Subcutaneous abdominal adipose tissue (tissue), 5 donors: Measurements from ENCODE around the gene KDM4B.
A peak's percentile ranks its signal among the peaks of the same experiment; 100 is the strongest.

Experiments used
- H3K27ac ChIP-seq: one replicate; pipeline ENCODE4 v1.7.0; 2013; ENCODE audit warnings: low read depth, mild to moderate bottlenecking, inconsistent platforms, low read length, moderate library complexity
- H3K27me3 ChIP-seq, 5 donors: one replicate each; pipeline ENCODE4 v1.7.0; 2013; ENCODE audit warnings: low read length in 5 of 5, inconsistent platforms in 1 of 5; ENCODE audit not compliant: control insufficient read depth in 5 of 5, insufficient read depth in 4 of 5
- H3K36me3 ChIP-seq, 5 donors: one replicate each; pipeline ENCODE4 v1.7.0; 2013; ENCODE audit warnings: low read length in 5 of 5; ENCODE audit not compliant: control insufficient read depth in 5 of 5, insufficient read depth in 5 of 5
- H3K4me1 ChIP-seq, 5 donors: one replicate each; pipeline ENCODE4 v1.7.0; 2013; ENCODE audit warnings: low read length in 5 of 5, mild to moderate bottlenecking in 3 of 5, moderate library complexity in 1 of 5; ENCODE audit not compliant: control insufficient read depth in 5 of 5, insufficient read depth in 5 of 5
- H3K4me3 ChIP-seq, 5 donors: one replicate each; pipeline ENCODE4 v1.7.0; 2013; ENCODE audit warnings: low read length in 5 of 5, low read depth in 1 of 5
- H3K9ac ChIP-seq, 5 donors: one replicate each; pipeline ENCODE4 v1.7.0; 2013; ENCODE audit warnings: low read length in 5 of 5, mild to moderate bottlenecking in 4 of 5, moderate library complexity in 3 of 5
- H3K9me3 ChIP-seq, 5 donors: one replicate each; pipeline ENCODE4 v1.7.0; 2013; ENCODE audit warnings: low read length in 5 of 5; ENCODE audit not compliant: control insufficient read depth in 5 of 5
- donor health status: healthy.
- donor health status: healthy.
- donor health status: healthy.
- donor health status: healthy.
- donor health status: healthy.

KDM4B gene

DNA sequence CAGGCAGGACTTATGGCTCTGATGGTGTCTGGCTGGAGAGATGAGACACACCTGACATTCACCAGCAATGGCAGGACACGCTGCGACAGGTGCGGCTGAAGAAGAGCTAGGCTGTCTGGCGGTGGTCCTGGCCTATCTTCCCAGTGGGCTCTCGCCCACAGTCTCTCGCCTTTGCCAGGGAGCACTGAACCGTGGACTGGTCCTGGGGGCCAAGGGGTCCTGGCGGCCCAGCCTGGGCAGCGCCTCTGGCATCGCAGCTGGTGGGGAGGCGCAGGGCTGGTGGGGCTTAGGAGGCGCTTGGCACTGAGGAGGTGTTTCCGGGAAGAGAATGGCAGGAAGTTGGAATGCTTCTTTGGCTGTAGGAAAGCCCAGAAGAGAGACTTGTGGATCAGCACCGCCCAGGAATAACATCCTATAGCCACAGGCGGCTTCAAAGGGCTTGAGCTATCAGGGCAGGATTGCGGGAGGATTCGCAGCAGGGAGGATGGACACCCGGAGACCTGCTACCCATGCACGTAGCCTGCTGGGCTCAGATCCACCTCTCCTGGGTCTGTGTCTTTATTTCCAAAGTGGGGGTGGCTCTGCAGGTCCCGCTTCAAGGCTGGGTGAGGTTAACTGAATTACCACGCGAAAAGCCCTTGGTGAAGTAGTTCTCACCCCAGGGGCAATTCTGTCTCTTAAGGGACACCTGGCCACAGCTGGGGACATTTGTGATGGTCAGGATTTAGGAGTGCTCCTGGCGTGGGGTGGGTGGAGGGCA, 14.6 kb downstream of the KDM4B start:
- no peak overlapping the region for H3K27ac ChIP-seq
- H3K36me3 ChIP-seq, result peaks cover 0 to 9% (median 3%) of the 10 kb centered on the region in 5 donors
- peaks cover 4 to 47% (median 30%) of the 10 kb centered on the region in 5 donors for H3K4me1 ChIP-seq
- H3K27me3 ChIP-seq, result no peaks in the 10 kb centered on the region
- no peaks in the 10 kb centered on the region for H3K9me3 ChIP-seq
- no peak overlapping the region for H3K4me3 ChIP-seq
- no peak overlapping the region for H3K9ac ChIP-seq

DNA sequence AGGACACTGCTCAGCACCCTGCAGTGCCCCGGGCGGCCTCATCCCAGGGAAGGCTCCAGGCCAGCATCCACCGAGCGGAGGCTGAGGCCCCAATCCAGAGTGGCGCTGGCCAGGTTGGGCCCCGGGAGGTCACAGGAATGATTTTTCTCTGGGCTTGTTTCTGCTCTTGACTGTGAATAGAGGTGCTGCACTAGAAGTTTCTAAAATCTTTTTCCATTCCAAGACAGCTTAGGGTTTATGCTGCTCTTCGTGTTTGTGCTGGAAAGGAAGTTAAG, 15.1 kb downstream of the KDM4B start:
- H3K9ac ChIP-seq, result no peak overlapping the region
- no peak overlapping the region for H3K4me3 ChIP-seq
- no peak overlapping the region for H3K27ac ChIP-seq
- H3K27me3 ChIP-seq, result no peaks in the 10 kb centered on the region
- no peaks in the 10 kb centered on the region for H3K9me3 ChIP-seq
- H3K36me3 ChIP-seq, result peaks cover 0 to 9% (median 3%) of the 10 kb centered on the region in 5 donors
- H3K4me1 ChIP-seq, result peaks cover 7 to 47% (median 30%) of the 10 kb centered on the region in 5 donors

DNA sequence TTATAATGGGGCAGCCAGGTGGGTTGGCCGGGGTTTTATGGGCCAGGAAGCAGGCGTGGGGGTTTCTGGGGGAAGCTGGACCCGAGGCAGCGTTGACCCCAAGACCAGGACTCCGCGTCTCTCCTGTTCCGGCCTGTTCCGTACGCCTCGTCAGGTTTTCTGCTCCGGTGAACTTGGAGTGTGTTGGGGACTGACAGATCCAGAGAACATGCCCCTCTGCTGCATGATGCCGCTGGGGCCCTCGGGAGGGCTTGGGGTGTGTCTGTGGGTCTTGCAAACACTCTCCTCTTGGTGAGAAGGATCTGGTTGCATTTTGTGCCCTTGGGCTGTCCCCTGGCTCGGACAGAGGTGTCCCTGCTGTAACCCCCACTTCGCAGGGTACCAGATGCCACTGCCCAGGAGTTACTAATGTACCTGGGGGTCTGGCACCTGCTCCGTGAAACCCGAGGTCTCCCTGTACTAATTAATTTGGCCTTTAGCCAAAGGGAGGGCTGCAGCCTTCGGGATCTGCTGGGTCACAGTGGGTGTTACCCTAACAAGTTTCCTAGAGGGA, 15.6 kb downstream of the KDM4B start:
- H3K9ac ChIP-seq, result no peak overlapping the region
- no peaks in the 10 kb centered on the region for H3K27me3 ChIP-seq
- H3K9me3 ChIP-seq, result no peaks in the 10 kb centered on the region
- no peak overlapping the region for H3K27ac ChIP-seq
- H3K36me3 ChIP-seq, result peaks cover 0 to 9% (median 3%) of the 10 kb centered on the region in 5 donors
- peaks cover 7 to 43% (median 27%) of the 10 kb centered on the region in 5 donors for H3K4me1 ChIP-seq
- H3K4me3 ChIP-seq, result no peak overlapping the region

DNA sequence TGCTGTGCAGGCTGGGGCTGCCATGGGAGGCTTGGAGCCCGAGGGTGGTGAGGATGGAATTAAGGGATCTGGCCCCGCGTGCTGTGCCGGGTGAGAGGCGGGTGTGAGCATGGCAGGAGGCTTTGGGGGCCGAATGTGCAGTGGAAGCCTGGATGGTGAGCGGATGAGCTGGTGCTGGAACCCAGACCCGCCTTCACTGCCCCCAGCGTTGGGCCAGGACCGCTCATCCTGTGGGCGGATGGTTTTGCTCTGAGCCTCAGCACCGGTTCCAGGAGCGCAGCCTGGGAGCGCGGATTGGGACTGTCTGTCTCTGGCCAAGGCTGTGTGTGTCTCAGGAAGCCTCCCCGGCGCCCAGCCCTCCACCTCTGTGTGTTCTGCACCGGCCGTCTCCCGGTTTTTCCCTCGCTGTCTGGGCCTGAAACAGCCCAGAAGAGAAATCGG, 16.7 kb downstream of the KDM4B start:
- H3K4me1 ChIP-seq, result peaks cover 7 to 43% (median 27%) of the 10 kb centered on the region in 5 donors
- H3K9ac ChIP-seq, result peak overlapping the region in 1 of 5 donors; percentile 37
- no peaks in the 10 kb centered on the region for H3K9me3 ChIP-seq
- H3K4me3 ChIP-seq, result no peak overlapping the region
- H3K27me3 ChIP-seq, result no peaks in the 10 kb centered on the region
- no peak overlapping the region for H3K27ac ChIP-seq
- H3K36me3 ChIP-seq, result peaks cover 0 to 9% (median 3%) of the 10 kb centered on the region in 5 donors

DNA sequence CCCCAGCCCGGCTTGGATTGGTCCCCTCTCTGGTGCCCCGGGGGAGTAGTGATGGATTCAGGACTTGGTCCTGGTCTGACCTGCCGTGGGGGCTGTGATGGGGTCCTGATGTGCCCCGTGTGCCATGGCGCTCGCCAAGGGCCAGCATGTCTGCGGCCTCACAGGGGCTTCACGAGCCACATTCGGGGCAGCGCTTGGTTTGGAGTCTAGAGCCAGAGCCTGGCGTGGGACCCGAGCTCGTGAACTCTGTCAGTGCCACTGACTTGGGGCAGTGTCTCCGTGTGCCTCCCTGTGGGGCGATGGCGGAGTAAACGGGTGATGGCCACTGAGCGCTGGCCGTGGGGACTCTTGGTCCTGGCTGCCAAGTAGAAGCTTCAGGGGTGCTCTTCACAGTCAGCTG, 17.1 kb downstream of the KDM4B start:
- Histone ChIP-seq H3K9ac (no peak overlapping the region), H3K9me3 (no peaks in the 10 kb centered on the region), H3K27me3 (no peaks in the 10 kb centered on the region), H3K4me3 (no peak overlapping the region), H3K27ac (no peak overlapping the region), H3K4me1 (peaks cover 7 to 43% (median 27%) of the 10 kb centered on the region in 5 donors), H3K36me3 (peaks cover 0 to 9% (median 3%) of the 10 kb centered on the region in 5 donors)

DNA sequence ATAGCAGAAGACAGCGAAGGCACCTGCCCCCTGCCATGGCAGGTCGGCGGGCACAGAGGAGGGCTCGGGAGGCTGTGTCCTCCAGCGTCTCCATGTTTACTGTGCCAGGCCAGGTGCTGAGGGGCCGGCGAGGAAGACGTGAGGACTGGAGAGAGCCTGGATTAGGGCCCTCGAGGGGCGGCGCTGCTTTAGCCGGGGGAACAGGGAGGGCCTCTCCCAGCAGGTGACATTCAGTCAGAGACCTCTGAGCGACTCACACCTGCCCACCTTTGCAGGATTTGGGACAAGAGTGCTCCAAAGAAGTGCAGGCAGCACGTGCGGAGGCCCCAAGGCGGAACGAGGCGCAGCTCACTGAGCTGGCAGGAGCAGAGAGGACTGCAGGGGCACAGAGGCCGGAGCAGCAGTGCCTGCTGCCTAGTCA, 17.6 kb downstream of the KDM4B start:
- Histone ChIP-seq H3K9ac (no peak overlapping the region), H3K9me3 (no peaks in the 10 kb centered on the region), H3K36me3 (peaks cover 0 to 11% (median 3%) of the 10 kb centered on the region in 5 donors), H3K27ac (no peak overlapping the region), H3K4me1 (peaks cover 7 to 40% (median 27%) of the 10 kb centered on the region in 5 donors), H3K4me3 (no peak overlapping the region), H3K27me3 (no peaks in the 10 kb centered on the region)

DNA sequence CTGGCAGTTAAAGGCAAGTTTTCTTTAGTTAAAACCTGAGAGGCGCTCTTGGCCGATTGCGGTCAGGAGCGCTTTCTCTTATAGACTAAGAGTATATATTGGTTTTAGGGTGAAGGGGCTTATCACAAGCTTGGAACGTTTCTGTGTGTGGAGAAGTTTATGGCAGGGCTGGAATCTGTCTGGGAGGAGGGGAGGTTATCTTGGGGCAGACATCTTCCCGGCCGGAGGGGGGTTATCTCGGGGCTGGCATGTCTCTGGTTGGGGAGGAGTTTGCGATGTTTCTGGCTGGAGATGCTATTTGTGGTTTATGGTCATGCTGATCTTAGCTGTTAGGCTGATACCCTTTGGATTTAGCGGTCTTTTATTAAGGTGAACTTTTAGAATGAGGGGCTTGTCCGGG, 18.3 kb downstream of the KDM4B start:
- peaks cover 7 to 40% (median 27%) of the 10 kb centered on the region in 5 donors for H3K4me1 ChIP-seq
- H3K36me3 ChIP-seq, result peaks cover 0 to 11% (median 3%) of the 10 kb centered on the region in 5 donors
- peaks cover 0 to 1% (median 0%) of the 10 kb centered on the region in 5 donors for H3K9me3 ChIP-seq
- H3K27me3 ChIP-seq, result no peaks in the 10 kb centered on the region
- H3K27ac ChIP-seq, result no peak overlapping the region
- H3K9ac ChIP-seq, result no peak overlapping the region
- no peak overlapping the region for H3K4me3 ChIP-seq

DNA sequence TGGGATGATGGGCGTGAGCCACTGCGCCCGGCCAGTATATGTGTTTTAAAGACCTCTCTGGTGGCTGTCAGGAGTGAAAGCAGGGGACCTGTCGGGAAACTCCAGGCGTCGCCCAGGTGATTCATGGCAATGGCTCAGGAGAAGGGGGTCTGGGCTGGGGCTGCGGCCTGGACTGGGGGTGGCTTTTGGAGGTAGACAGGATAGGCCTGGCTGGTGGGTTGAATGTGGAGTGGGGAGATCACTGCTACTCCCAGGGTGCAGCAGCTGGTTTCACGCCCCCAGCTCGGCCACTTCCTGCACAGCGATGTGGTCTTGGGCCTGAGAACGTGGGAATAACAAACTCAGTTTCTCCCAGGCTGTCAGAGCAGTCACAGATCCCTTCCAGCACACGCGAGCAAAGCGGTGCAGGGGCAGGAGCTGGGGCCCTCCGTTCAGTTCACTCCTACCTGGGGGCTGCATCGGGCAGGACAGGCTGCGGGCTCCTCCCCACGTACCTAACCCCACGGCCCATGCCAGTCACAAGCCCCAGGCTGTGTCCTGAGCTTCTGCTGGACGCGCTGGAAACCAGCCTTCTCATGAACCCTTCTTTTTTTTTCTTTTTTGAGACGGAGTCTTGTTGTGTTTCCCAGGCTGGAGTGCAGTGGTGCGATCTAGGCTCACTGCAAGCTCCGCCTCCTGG, 18.9 kb downstream of the KDM4B start:
- peaks cover 0 to 11% (median 3%) of the 10 kb centered on the region in 5 donors for H3K36me3 ChIP-seq
- H3K4me1 ChIP-seq, result peaks cover 7 to 40% (median 27%) of the 10 kb centered on the region in 5 donors
- no peak overlapping the region for H3K4me3 ChIP-seq
- H3K9me3 ChIP-seq, result peaks cover 0 to 3% (median 0%) of the 10 kb centered on the region in 5 donors
- H3K9ac ChIP-seq, result no peak overlapping the region
- H3K27me3 ChIP-seq, result no peaks in the 10 kb centered on the region
- H3K27ac ChIP-seq, result no peak overlapping the region

DNA sequence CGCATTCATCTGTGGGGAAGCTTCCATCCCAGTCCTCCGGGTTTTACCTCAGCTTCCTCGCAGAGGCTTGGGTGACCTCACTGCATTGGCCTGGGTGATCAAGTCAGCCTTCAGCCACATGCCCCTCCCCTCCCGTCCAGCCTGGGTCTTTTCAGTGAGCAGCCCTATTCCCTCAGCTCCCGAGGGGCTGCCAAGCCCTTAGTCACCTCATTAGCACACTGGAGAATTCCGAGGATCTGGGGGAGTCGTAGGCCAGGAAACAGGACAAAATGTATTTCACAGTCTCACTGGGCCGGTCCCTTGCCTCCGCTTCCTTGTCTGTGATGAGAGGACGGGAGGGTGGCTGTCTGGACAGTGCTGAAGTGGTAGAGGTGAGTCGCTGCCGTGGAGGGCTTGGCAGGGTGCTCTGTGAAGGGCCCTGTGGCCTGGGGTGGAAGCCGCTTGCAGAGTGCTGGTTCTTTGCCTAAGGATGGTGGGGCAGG, 19.9 kb downstream of the KDM4B start:
- H3K4me1 ChIP-seq, result peaks cover 7 to 32% (median 24%) of the 10 kb centered on the region in 5 donors
- H3K9ac ChIP-seq, result peak overlapping the region in 1 of 5 donors; percentile 35
- peak overlapping the region in 2 of 5 donors; percentile 3 to 23 for H3K4me3 ChIP-seq
- H3K27ac ChIP-seq, result no peak overlapping the region
- H3K9me3 ChIP-seq, result peaks cover 0 to 3% (median 0%) of the 10 kb centered on the region in 5 donors
- H3K36me3 ChIP-seq, result peaks cover 0 to 4% (median 0%) of the 10 kb centered on the region in 5 donors
- H3K27me3 ChIP-seq, result no peaks in the 10 kb centered on the region

DNA sequence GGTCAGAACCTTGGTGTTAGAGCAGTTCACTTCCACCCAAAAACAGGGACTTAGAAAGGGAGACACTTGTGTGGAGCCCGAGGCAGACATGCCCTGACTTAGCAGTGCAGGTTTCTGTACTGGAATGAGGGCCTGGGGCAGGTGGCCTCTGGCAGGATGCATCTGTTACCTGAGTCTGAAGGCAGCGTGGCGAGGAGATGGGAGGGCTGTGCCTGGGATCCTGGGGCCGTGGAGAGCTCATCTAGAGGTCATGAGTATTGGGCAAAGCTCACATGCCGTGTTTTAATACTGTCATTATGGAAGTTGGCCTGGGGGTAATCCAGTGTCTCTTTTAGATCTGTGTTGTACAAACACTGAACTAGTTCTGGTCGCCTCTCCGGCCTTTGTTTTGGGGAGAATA, 21.4 kb downstream of the KDM4B start:
- H3K9ac ChIP-seq, result no peak overlapping the region
- peaks cover 0 to 2% (median 0%) of the 10 kb centered on the region in 5 donors for H3K36me3 ChIP-seq
- H3K27ac ChIP-seq, result no peak overlapping the region
- H3K4me3 ChIP-seq, result no peak overlapping the region
- H3K9me3 ChIP-seq, result peaks cover 0 to 3% (median 0%) of the 10 kb centered on the region in 5 donors
- H3K4me1 ChIP-seq, result peaks cover 7 to 24% (median 22%) of the 10 kb centered on the region in 5 donors
- no peaks in the 10 kb centered on the region for H3K27me3 ChIP-seq
